Smooth muscle cell (in vitro differentiated cells): Measurements from ENCODE around the gene TGFBRAP1. TPM values are rescaled to one million over a fixed set of nuclear protein-coding genes. Genes with fewer than 3 reads are reported as not detected.

Source experiments
- DNase-seq: peaks from one replicate; lab custom pipeline; 2025; ENCODE audit not compliant: unreplicated experiment; lab: John Stamatoyannopoulos, UW
- H2AFZ ChIP-seq: fragments of 200-600 bp; sonication (generic); 2 replicates; pipeline ENCODE4 v1.6.0; 2016; ENCODE audit warnings: antibody characterized with exemption, low read depth, mild to moderate bottlenecking
- H3F3A ChIP-seq: fragments of 200-600 bp; sonication (generic); 2 replicates; pipeline ENCODE4 v1.6.0; 2017; ENCODE audit warnings: antibody characterized with exemption, low read depth
- H3K27ac ChIP-seq: fragments of 200-600 bp; sonication (generic); 2 replicates; pipeline ENCODE4 v1.5.1; 2016; ENCODE audit warnings: low read depth, mild to moderate bottlenecking
- H3K27me3 ChIP-seq: fragments of 200-600 bp; sonication (generic); 2 replicates; pipeline ENCODE4 v1.6.1; 2016; ENCODE audit warnings: low read depth, mild to moderate bottlenecking
- H3K36me3 ChIP-seq: fragments of 200-600 bp; sonication (generic); 2 replicates; pipeline ENCODE4 v1.5.1; 2016; ENCODE audit warnings: low read depth
- H3K4me1 ChIP-seq: fragments of 200-600 bp; sonication (generic); 2 replicates; pipeline ENCODE4 v1.5.1; 2016; ENCODE audit warnings: low read depth
- H3K4me2 ChIP-seq: fragments of 200-600 bp; sonication (generic); 2 replicates; pipeline ENCODE4 v1.6.0; 2016; ENCODE audit warnings: mild to moderate bottlenecking
- H3K4me3 ChIP-seq: fragments of 200-600 bp; sonication (generic); 2 replicates; pipeline ENCODE4 v1.5.1; 2016; ENCODE audit warnings: mild to moderate bottlenecking
- H3K79me2 ChIP-seq: fragments of 200-600 bp; sonication (generic); 2 replicates; pipeline ENCODE4 v1.6.0; 2016; ENCODE audit warnings: low read depth, mild to moderate bottlenecking
- H3K9ac ChIP-seq: fragments of 200-600 bp; sonication (generic); 2 replicates; pipeline ENCODE4 v1.6.0; 2016; ENCODE audit warnings: low read depth
- H3K9me3 ChIP-seq: fragments of 200-600 bp; sonication (generic); replicated peaks from 2 replicates; pipeline ENCODE4 v1.5.1; 2016; ENCODE audit warnings: low read depth
- H4K20me1 ChIP-seq: fragments of 200-600 bp; sonication (generic); 2 replicates; pipeline ENCODE4 v1.6.0; 2016; ENCODE audit warnings: low read depth
- WGBS: methylation state at CpG from one replicate; pipeline ENCODE4 v1.1.7; 2016; ENCODE audit warnings: low lambda C conversion rate; 5-methylcytosine and 5-hydroxymethylcytosine counted together
- polyA plus RNA-seq: library from polyadenylated mRNA; unstranded; fragments of >200 nt; fragmentation: Nextera tagmentation; extraction: Ambion mirVana; gene quantifications from 2 replicates; pipeline ENCODE4 v1.2.1, GENCODE V29; 2016
- total RNA-seq: library from RNA; depleted of rRNA; stranded (reverse); fragments of >200 nt; gene quantifications from 2 replicates; pipeline ENCODE4 v1.2.3, GENCODE V29; 2014
- TF ChIP-seq, protein P1 (sequence below): fragments of 200-600 bp; sonication (generic); IDR thresholded peaks from 2 replicates; pipeline ENCODE4 v1.5.1; 2017; ENCODE audit warnings: borderline replicate concordance, mild to moderate bottlenecking, antibody characterized with exemption; ENCODE audit not compliant: insufficient read depth, poor library complexity, severe bottlenecking

TGFBRAP1 gene
- total and polyA plus RNA-seq, 2 experiments from 2014 or later = 8.9 to 10.5 TPM

DNA sequence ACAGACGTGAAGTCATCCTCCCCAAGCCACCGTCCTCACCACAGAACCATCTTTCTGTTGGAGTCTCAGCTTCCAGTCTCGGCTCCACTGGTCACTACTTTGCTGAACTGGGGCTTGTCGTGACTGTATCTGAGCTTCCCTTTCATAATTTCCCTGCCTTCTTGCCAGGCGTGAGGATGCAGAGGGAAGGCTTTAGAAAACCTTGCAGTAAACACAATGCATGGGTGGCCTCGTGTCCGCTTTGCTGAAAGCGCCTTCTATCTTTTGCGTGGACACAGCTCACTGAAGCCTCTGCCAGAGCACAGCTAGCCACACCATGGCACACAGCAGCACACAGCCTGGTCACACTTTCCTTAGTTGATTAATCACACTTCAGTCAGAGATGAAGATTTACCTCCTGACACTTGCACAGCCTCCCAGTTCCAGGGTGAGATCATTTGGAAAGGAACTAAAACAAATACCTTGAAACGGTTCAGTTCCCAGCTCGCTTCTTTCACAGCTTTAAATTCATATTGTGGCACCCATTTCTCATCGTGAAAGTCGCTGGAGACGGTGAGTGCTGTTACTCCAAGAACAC, 90.8 kb downstream of the TGFBRAP1 start:
- peak overlapping the region; percentile 47 for H3K4me2 ChIP-seq
- WGBS = 80% methylated on average over 14 of the region's 14 CpGs
- no peaks in the 10 kb centered on the region for H3K79me2 ChIP-seq
- H3K9me3 ChIP-seq = no peaks in the 10 kb centered on the region
- no peaks in the 10 kb centered on the region for H3K36me3 ChIP-seq
- DNase-seq = no peak
- no peaks in the 10 kb centered on the region for H3K27me3 ChIP-seq
- no peak overlapping the region for H3K4me3 ChIP-seq
- TF ChIP-seq, protein P1, sequence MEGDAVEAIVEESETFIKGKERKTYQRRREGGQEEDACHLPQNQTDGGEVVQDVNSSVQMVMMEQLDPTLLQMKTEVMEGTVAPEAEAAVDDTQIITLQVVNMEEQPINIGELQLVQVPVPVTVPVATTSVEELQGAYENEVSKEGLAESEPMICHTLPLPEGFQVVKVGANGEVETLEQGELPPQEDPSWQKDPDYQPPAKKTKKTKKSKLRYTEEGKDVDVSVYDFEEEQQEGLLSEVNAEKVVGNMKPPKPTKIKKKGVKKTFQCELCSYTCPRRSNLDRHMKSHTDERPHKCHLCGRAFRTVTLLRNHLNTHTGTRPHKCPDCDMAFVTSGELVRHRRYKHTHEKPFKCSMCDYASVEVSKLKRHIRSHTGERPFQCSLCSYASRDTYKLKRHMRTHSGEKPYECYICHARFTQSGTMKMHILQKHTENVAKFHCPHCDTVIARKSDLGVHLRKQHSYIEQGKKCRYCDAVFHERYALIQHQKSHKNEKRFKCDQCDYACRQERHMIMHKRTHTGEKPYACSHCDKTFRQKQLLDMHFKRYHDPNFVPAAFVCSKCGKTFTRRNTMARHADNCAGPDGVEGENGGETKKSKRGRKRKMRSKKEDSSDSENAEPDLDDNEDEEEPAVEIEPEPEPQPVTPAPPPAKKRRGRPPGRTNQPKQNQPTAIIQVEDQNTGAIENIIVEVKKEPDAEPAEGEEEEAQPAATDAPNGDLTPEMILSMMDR = no peak
- no peaks in the 10 kb centered on the region for H3K4me1 ChIP-seq
- H3K9ac ChIP-seq = no peak overlapping the region
- peak overlapping the region; percentile 4 for H3K27ac ChIP-seq
- H2AFZ ChIP-seq = peak overlapping the region; percentile 89
- no peaks in the 10 kb centered on the region for H4K20me1 ChIP-seq
- H3F3A ChIP-seq = no peaks in the 10 kb centered on the region

GRCh38 chr2:105237045-105237765, 92.3 kb downstream of the TGFBRAP1 start:
- Histone ChIP-seq H3K79me2 (no peaks in the 10 kb centered on the region), H3K4me1 (no peaks in the 10 kb centered on the region), H2AFZ (no peak overlapping the region), H3F3A (no peaks in the 10 kb centered on the region), H4K20me1 (no peaks in the 10 kb centered on the region), H3K4me2 (no peak overlapping the region), H3K9me3 (no peaks in the 10 kb centered on the region), H3K9ac (no peak overlapping the region), H3K36me3 (no peaks in the 10 kb centered on the region), H3K27me3 (no peaks in the 10 kb centered on the region), H3K4me3 (no peak overlapping the region), H3K27ac (no peak overlapping the region)
- TF ChIP-seq, protein P1 = no peak
- DNase-seq = no peak
- 93% methylated on average over 38 of the region's 41 CpGs for WGBS

GRCh38 chr2:105236060-105236424, 93.5 kb downstream of the TGFBRAP1 start:
- Histone ChIP-seq H3K4me3 (no peak overlapping the region), H3K9ac (no peak overlapping the region), H3K27ac (no peak overlapping the region), H3K4me2 (no peak overlapping the region), H3K36me3 (no peaks in the 10 kb centered on the region), H3K27me3 (no peaks in the 10 kb centered on the region), H3K4me1 (no peaks in the 10 kb centered on the region), H2AFZ (peak overlapping the region; percentile 60), H3F3A (no peaks in the 10 kb centered on the region), H3K9me3 (no peaks in the 10 kb centered on the region), H4K20me1 (no peaks in the 10 kb centered on the region), H3K79me2 (no peaks in the 10 kb centered on the region)
- TF ChIP-seq, protein P1 = no peak
- WGBS = 82% methylated on average over 5 of the region's 5 CpGs
- no peak for DNase-seq
